Testis (tissue), 3 donors: ENCODE measurements around the gene GNPDA2. TPM values are rescaled to one million over a fixed set of nuclear protein-coding genes. Genes with fewer than 3 reads are reported as not detected.
"Not testable (repeated sequence)": the region's sequence is repeated elsewhere in the genome, so short reads cannot be mapped to it uniquely, and the experiment has no call there.

ENCODE experiments used
- DNase-seq: peaks from one replicate; pipeline ENCODE4 v3.0.0-alpha.2; 2019
- H3K27ac ChIP-seq, 2 donors: fragments of 200-600 bp; sonication (generic); one replicate each; pipeline ENCODE4 v1.5.1; 2019
- H3K27me3 ChIP-seq: fragments of 200-600 bp; sonication (generic); one replicate; pipeline ENCODE4 v1.5.1; 2019
- H3K36me3 ChIP-seq: fragments of 200-600 bp; sonication (generic); one replicate; pipeline ENCODE4 v1.5.1; 2017; ENCODE audit warnings: low read depth; ENCODE audit errors: missing control alignments
- H3K4me1 ChIP-seq: fragments of 200-600 bp; sonication (generic); one replicate; pipeline ENCODE4 v1.5.1; 2019
- H3K4me3 ChIP-seq, 2 donors: fragments of 200-600 bp; sonication (generic); one replicate each; pipeline ENCODE4 v1.5.1; 2017 to 2019
- H3K9me3 ChIP-seq: fragments of 200-600 bp; sonication (generic); one replicate; pipeline ENCODE4 v1.5.1; 2017
- CTCF ChIP-seq, 3 experiments: fragments of 450-650 bp in 2 of 3; fragments of 200-600 bp in 1 of 3; sonication (generic) in 1 of 3; IDR thresholded peaks; one replicate each; pipeline ENCODE4 v1.5.1; 2016 to 2019; ENCODE audit warnings: antibody characterized with exemption in 3 of 3, mild to moderate bottlenecking in 2 of 3, moderate library complexity in 1 of 3
- POLR2A ChIP-seq: fragments of 450-650 bp; IDR thresholded peaks from one replicate; pipeline ENCODE4 v1.6.1; 2017; ENCODE audit warnings: antibody characterized with exemption, mild to moderate bottlenecking, moderate library complexity
- WGBS, 2 donors: methylation state at CpG; one replicate each; pipeline ENCODE4 v1.1.5; 2018; 5-methylcytosine and 5-hydroxymethylcytosine counted together
- intact Hi-C: fragments of 100-400 bp; cut with DNase I; formaldehyde crosslinking; loops from one replicate; pipeline ENCODE4 v1.15.1; 2023; ENCODE audit warnings: low total_unique reads
- polyA plus RNA-seq: library from polyadenylated mRNA; stranded (reverse); fragments of 350-450 nt; fragmentation: Illumina TruSeq; extraction: RNeasy Lipid Tissue Mini Kit (QIAGEN cat#74804); gene quantifications from one replicate; pipeline ENCODE4 v1.2.3, GENCODE V29; 2014; ENCODE audit warnings: low read depth, low replicate concordance; ENCODE audit not compliant: insufficient read depth
- total RNA-seq, 2 donors: library from RNA; depleted of rRNA; stranded (reverse); fragments of >200 nt; gene quantifications; one replicate each; pipeline ENCODE4 v1.2.3, GENCODE V29; 2016

Gene GNPDA2
- total and polyA plus RNA-seq, 3 donors from 2014 or later: 14.1 to 18.2 (median 16.4) TPM

- H3K4me1 ChIP-seq: no peaks in the 10 kb centered on the region
- no peak for TF ChIP-seq POLR2A
- no peak for TF ChIP-seq CTCF (IDR thresholded peaks at IDR 0.05)
- no peaks in the 10 kb centered on the region for H3K36me3 ChIP-seq
- 79 to 85% methylated on average over 2 of the region's 2 CpGs for WGBS, 2 donors
- intact Hi-C loops: no loop called here
- no peak for DNase-seq
- no peaks in the 10 kb centered on the region for H3K9me3 ChIP-seq
- no peak overlapping the region for H3K4me3 ChIP-seq
- H3K27ac ChIP-seq: no peak overlapping the region
- no peaks in the 10 kb centered on the region for H3K27me3 ChIP-seq
These were observed 13.8 kb upstream of the GNPDA2 start for GRCh38 chr4:44740201-44740600.

- no peaks in the 10 kb centered on the region for H3K9me3 ChIP-seq
- DNase-seq: no peak
- no peaks in the 10 kb centered on the region for H3K36me3 ChIP-seq
- TF ChIP-seq CTCF (IDR thresholded peaks at IDR 0.05) (no peak), POLR2A (no peak)
- no peaks in the 10 kb centered on the region for H3K27me3 ChIP-seq
- WGBS, 2 donors: 50 to 62% methylated on average over 2 of the region's 2 CpGs
- H3K4me3 ChIP-seq: no peak overlapping the region
- intact Hi-C loops: no loop called here
- no peaks in the 10 kb centered on the region for H3K4me1 ChIP-seq
- H3K27ac ChIP-seq: no peak overlapping the region
These were observed 12.3 kb upstream of the GNPDA2 start for GRCh38 chr4:44738615-44739014.

- Histone ChIP-seq H3K4me1 (no peaks in the 10 kb centered on the region), H3K4me3 (no peak overlapping the region), H3K27ac (no peak overlapping the region), H3K9me3 (no peaks in the 10 kb centered on the region), H3K27me3 (no peaks in the 10 kb centered on the region), H3K36me3 (no peaks in the 10 kb centered on the region)
- no peak for DNase-seq
- 94 to 95% methylated on average over 2 of the region's 2 CpGs for WGBS, 2 donors
- TF ChIP-seq POLR2A (no peak), CTCF (IDR thresholded peaks at IDR 0.05) (no peak)
- intact Hi-C loops: no loop called here
These were observed 10.5 kb upstream of the GNPDA2 start for GRCh38 chr4:44736900-44737299.

- H3K4me3 ChIP-seq, DNase-seq, H3K9me3 ChIP-seq, H3K27me3 ChIP-seq, intact Hi-C loops, H3K4me1 ChIP-seq, H3K36me3 ChIP-seq, H3K27ac ChIP-seq: not testable (repeated sequence)
- 89 to 94% methylated on average over 9 of the region's 9 CpGs for WGBS, 2 donors
These were observed 2.3 kb upstream of the GNPDA2 start for GRCh38 chr4:44728694-44729093.

GRCh38 chr4:44727471-44727870, 1.1 kb upstream of the GNPDA2 start:
- intact Hi-C loops: no loop called here
- H3K4me1 ChIP-seq: peaks cover 6% of the 10 kb centered on the region
- no peak overlapping the region for H3K27ac ChIP-seq
- no peaks in the 10 kb centered on the region for H3K27me3 ChIP-seq
- H3K9me3 ChIP-seq: no peaks in the 10 kb centered on the region
- no peak for DNase-seq
- no peak overlapping the region for H3K4me3 ChIP-seq
- no peaks in the 10 kb centered on the region for H3K36me3 ChIP-seq
- 59 to 79% methylated on average over 6 of the region's 6 CpGs for WGBS, 2 donors
- no peak for TF ChIP-seq POLR2A
- TF ChIP-seq CTCF (IDR thresholded peaks at IDR 0.05): no peak
